Coronary artery (tissue), 2 donors: ENCODE data around the gene ING4.

Experiments
- DNase-seq: peaks from one replicate; pipeline ENCODE4 v3.0.0-alpha.2; 2017; ENCODE audit warnings: low spot score
- H3K27ac ChIP-seq, 2 donors: fragments of 200-600 bp; sonication (generic); one replicate each; pipeline ENCODE4 v1.5.1; 2016 to 2019
- H3K4me3 ChIP-seq: fragments of 200-600 bp; sonication (generic); 2 replicates; pipeline ENCODE4 v1.5.1; 2016; ENCODE audit warnings: mild to moderate bottlenecking, moderate library complexity
- TF ChIP-seq, protein P1 (sequence below): fragments of 200-600 bp; sonication (generic); IDR thresholded peaks from one replicate; pipeline ENCODE4 v1.5.1; 2019; ENCODE audit warnings: antibody characterized with exemption

The ING4 gene

GRCh38 chr12:6644257-6644596, 18.7 kb downstream of the ING4 start:
- no peak for DNase-seq
- TF ChIP-seq, protein P1, sequence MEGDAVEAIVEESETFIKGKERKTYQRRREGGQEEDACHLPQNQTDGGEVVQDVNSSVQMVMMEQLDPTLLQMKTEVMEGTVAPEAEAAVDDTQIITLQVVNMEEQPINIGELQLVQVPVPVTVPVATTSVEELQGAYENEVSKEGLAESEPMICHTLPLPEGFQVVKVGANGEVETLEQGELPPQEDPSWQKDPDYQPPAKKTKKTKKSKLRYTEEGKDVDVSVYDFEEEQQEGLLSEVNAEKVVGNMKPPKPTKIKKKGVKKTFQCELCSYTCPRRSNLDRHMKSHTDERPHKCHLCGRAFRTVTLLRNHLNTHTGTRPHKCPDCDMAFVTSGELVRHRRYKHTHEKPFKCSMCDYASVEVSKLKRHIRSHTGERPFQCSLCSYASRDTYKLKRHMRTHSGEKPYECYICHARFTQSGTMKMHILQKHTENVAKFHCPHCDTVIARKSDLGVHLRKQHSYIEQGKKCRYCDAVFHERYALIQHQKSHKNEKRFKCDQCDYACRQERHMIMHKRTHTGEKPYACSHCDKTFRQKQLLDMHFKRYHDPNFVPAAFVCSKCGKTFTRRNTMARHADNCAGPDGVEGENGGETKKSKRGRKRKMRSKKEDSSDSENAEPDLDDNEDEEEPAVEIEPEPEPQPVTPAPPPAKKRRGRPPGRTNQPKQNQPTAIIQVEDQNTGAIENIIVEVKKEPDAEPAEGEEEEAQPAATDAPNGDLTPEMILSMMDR = no peak
- Histone ChIP-seq H3K4me3 (no peak overlapping the region), H3K27ac (peak overlapping the region in 1 of 2 donors; percentile 50)

DNA sequence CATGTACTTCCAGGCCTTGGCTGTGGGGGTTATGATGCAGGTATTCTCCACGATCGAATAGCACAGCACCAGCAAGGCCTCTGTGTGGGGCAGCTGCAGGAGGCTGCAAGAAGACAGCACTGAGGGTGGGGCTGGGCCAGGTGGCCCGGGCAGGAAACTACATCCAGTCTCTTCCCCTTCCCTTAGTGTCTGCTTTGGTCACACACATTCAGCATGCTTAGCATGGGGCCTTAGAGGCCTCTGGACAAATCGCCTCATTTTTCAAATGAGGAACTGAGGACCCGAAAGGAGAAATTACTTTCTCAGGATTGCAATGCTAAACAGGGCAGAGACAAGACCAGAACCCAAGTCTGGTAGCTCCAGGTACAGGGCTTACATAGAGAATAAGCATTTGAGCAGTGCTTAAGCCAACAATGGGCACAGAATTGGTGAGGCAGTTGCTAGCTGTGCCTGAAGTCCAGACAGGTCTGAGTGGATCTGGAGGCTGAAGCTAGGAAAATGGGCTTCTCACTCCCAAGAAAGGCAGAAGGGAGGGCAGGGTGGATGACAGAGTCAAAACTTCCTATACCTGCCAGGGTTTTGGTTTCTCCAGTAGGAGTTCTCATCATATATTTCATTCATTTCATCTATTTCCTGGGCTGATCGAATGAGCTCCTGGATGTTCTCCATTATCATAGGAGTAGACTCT, 19.2 kb downstream of the ING4 start:
- peak overlapping the region in 1 of 2 donors; percentile 54 for H3K27ac ChIP-seq
- TF ChIP-seq, protein P1 = no peak
- no peak overlapping the region for H3K4me3 ChIP-seq
- no peak for DNase-seq

DNA sequence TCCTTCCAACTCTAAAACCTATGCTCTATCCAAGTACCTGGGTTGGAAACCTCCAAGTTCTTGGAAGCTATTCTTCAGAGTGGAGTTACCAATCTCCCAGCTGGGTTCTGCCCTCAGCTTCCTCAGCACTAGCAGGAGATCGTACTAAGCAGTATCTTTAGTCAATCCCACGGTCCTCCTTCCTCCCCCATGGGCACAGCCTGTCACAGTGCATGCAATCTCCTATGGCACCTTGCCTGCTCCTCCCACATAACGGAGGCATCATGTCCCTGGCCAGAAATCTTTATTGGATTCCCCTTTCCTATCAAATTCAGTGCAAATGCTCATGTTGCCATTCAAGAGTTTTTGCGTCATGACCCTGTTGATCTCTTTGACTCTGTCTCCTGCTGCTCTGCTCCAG, 21.8 kb downstream of the ING4 start:
- no peak overlapping the region for H3K4me3 ChIP-seq
- TF ChIP-seq, protein P1 = no peak
- no peak for DNase-seq
- no peak overlapping the region for H3K27ac ChIP-seq

DNA sequence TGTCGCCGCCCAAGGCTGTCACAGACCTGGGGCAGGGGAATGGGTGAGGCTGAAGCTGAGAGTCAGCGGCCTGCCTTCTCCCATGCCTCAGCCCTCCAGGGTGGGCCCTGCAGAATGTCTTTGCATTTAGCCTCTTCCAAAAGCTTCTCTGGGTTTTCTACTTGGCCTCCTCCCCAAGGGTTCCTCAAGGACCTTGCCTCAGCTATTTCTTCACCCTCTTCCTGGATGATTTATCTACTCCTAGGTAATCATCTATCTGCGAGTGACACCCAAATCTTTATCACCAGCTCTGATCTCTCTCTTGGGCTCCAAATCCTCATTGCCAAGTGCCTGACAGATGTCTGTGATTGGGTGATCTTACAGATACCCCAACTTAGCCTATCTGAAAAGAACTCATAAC, 22.4 kb downstream of the ING4 start:
- no peak overlapping the region for H3K4me3 ChIP-seq
- DNase-seq = no peak
- TF ChIP-seq, protein P1 = no peak
- H3K27ac ChIP-seq = no peak overlapping the region

- H3K27ac ChIP-seq = peak overlapping the region in 1 of 2 donors; percentile 43
- TF ChIP-seq, protein P1 = no peak
- no peak overlapping the region for H3K4me3 ChIP-seq
- no peak for DNase-seq
These were observed 23.6 kb downstream of the ING4 start for GRCh38 chr12:6639151-6639801.

GRCh38 chr12:6638305-6638704, 24.6 kb downstream of the ING4 start:
- no peak for DNase-seq
- H3K4me3 ChIP-seq = no peak overlapping the region
- peak overlapping the region in 1 of 2 donors; percentile 43 for H3K27ac ChIP-seq
- TF ChIP-seq, protein P1 = no peak
